NCI-H2196 treated with DMSO at 0.1 percent for 48 hours (cell line): Measurements from ENCODE around the gene DZIP1L.

Source experiments
- DNase-seq: peaks from one replicate; lab custom pipeline; 2025; ENCODE audit not compliant: unreplicated experiment; lab: John Stamatoyannopoulos, UW

DZIP1L gene

GRCh38 chr3:138072796-138073195 is 42.6 kb downstream of the DZIP1L start:
- DNase-seq: no peak

- DNase-seq: no peak
Observed at GRCh38 chr3:138070006-138070405, 45.4 kb downstream of the DZIP1L start.

- DNase-seq: peak; percentile 72
Observed at GRCh38 chr3:138068579-138069174, 46.7 kb downstream of the DZIP1L start.

- no peak for DNase-seq
Observed at GRCh38 chr3:138068046-138068445, 47.4 kb downstream of the DZIP1L start.

GRCh38 chr3:138066972-138067371 is 48.4 kb downstream of the DZIP1L start:
- no peak for DNase-seq

GRCh38 chr3:138066383-138066782 is 49.0 kb downstream of the DZIP1L start:
- DNase-seq: no peak

GRCh38 chr3:138065949-138066348 is 49.5 kb downstream of the DZIP1L start:
- no peak for DNase-seq

- DNase-seq: no peak
Observed at GRCh38 chr3:138063416-138063815, 52.0 kb downstream of the DZIP1L start.

GRCh38 chr3:138062626-138063025 is 52.8 kb downstream of the DZIP1L start:
- no peak for DNase-seq

- DNase-seq: no peak
Observed at GRCh38 chr3:138062037-138062436, 53.4 kb downstream of the DZIP1L start.

GRCh38 chr3:138060792-138061191 is 54.6 kb downstream of the DZIP1L start:
- DNase-seq: no peak

- no peak for DNase-seq
Observed at GRCh38 chr3:138059261-138059660, 56.1 kb downstream of the DZIP1L start.

GRCh38 chr3:138057384-138057783 is 58.0 kb downstream of the DZIP1L start:
- no peak for DNase-seq

GRCh38 chr3:138054057-138054456 is 61.4 kb downstream of the DZIP1L start:
- no peak for DNase-seq

- peak; percentile 33 for DNase-seq
Observed at GRCh38 chr3:138051947-138052802, 63.2 kb downstream of the DZIP1L start.

- DNase-seq: no peak
Observed at GRCh38 chr3:138049157-138049919, 66.1 kb downstream of the DZIP1L start.

GRCh38 chr3:138047596-138048158 is 67.7 kb downstream of the DZIP1L start:
- DNase-seq: no peak

GRCh38 chr3:138046955-138047354 is 68.5 kb downstream of the DZIP1L start:
- DNase-seq: no peak

- no peak for DNase-seq
Observed at GRCh38 chr3:138046085-138046484, 69.3 kb downstream of the DZIP1L start.

GRCh38 chr3:138043266-138044029 is 72.0 kb downstream of the DZIP1L start:
- no peak for DNase-seq

GRCh38 chr3:138042043-138042442 is 73.4 kb downstream of the DZIP1L start:
- DNase-seq: no peak
